Adrenal gland (tissue), 5 donors: ENCODE results near the gene RPL35.

Experiments used
- CTCF ChIP-seq, 6 experiments: fragments of 450-650 bp in 4 of 6; fragments of 200-600 bp in 2 of 6; sonication (generic) in 1 of 6; IDR thresholded peaks; 1 replicate in 5 of 6; 2 replicates in 1 of 6; pipeline versions ENCODE4 v1.5.1 to v1.8.0; 2016 to 2021; ENCODE audit warnings: antibody characterized with exemption in 6 of 6, mild to moderate bottlenecking in 2 of 6, moderate library complexity in 1 of 6
- POLR2A ChIP-seq, 2 donors: fragments of 450-650 bp; IDR thresholded peaks; one replicate each; pipeline ENCODE4 v1.6.1; 2017; ENCODE audit warnings: antibody characterized with exemption in 2 of 2, mild to moderate bottlenecking in 2 of 2, moderate library complexity in 1 of 2
- donor health status: DM: no; HTN: no; CAD: no.

- no peak for TF ChIP-seq POLR2A (IDR thresholded peaks at IDR 0.05)
- no peak for TF ChIP-seq CTCF (IDR thresholded peaks at IDR 0.05)
Measured at GRCh38 chr9:124852121-124852828, 9.5 kb downstream of the RPL35 start.
